NT2/D1 (cell line): ENCODE measurements around the gene PDPK1.
"Not testable (repeated sequence)": the region's sequence is repeated elsewhere in the genome, so short reads cannot be mapped to it uniquely, and the experiment has no call there.

Experiments
- SUZ12 ChIP-seq: IDR thresholded peaks from 2 replicates; pipeline ENCODE4 v1.6.1; 2011; ENCODE audit not compliant: insufficient read length, insufficient read depth; ENCODE audit errors: extremely low read depth
- YY1 ChIP-seq: IDR thresholded peaks from 2 replicates; pipeline ENCODE4 v1.6.1; 2011; ENCODE audit not compliant: insufficient read length, insufficient read depth
- ZNF274 ChIP-seq: IDR thresholded peaks from 2 replicates; pipeline ENCODE4 v1.6.1; 2011; ENCODE audit warnings: mild to moderate bottlenecking, low read depth, low read length

DNA sequence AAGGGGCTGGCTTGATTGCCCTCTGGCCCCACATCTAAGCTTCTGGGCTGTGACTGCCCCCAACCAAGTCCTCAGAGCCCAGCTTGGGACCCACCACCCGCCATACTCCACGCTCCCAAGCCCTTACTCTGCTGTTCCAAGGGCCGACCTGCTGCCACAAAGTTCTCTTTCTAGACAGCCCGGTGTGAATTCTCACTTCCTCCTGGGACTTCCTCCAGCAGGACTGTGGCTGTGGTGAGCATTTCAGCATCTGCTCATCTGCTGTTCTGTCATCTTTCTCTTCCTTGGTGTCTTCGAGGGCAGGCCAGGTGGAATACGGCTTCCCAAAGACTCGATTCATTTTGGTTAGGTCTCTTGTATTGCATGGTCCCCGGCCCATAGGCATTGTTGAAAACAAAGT, 69.0 kb downstream of the PDPK1 start:
- not testable (repeated sequence) for TF ChIP-seq SUZ12, YY1, ZNF274
